ENCODE measurements around the gene PAPPA2. TPM values are rescaled to one million over a fixed set of nuclear protein-coding genes. Genes with fewer than 3 reads are reported as not detected.

The PAPPA2 gene
- total and polyA plus RNA-seq, 2 of the 8 experiments (the other 6 are each of a cell fraction or from before 2014, with no cell fraction given), result 0.08 to 0.88 TPM

DNA sequence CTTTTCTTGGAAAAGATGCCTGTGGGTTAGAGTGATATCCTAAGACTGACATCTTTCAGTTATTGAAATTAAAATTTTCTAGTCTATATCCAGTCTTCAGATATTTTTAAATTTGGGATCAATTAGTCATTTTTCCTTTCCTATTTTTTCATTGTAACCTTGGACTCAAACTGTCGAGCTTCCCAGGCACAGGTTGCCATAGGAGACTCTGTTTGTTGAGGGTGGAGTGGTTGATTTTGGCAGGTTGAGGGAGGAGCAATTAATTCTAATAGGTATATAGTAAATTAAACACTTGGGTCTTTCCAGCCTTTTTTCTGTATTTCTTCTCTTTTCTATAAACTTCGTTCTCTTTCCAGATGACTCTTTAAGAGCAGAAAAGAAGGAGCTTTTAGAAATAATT, 374.7 kb downstream of the PAPPA2 start:
- H4K5ac ChIP-seq (ENCODE audit: insufficient read length, low read depth, low read length), result no peak overlapping the region
- no peak overlapping the region for H4K8ac ChIP-seq (ENCODE audit: extremely low read depth, insufficient read depth, low read length)
- ChIA-PET POLR2A (ENCODE audit: partially characterized antibody) (no interaction called here), CTCF (ENCODE audit: partially characterized antibody) (interaction anchor here (1.0 to 1.7 kb wide), 4 partner anchors 39 to 278 kb away, joined by 3 to 5 read pairs (median 4); no protein-coding TSS in a partner anchor)
- H3K4me2 ChIP-seq (ENCODE audit: insufficient read depth in 1 of 2, low read depth in 2 of 2, low read length in 2 of 2), result no peak overlapping the region
- H3K4ac ChIP-seq (replicated peaks; ENCODE audit: insufficient read length, low read depth, low read length), result no peak overlapping the region
- H3K14ac ChIP-seq (ENCODE audit: insufficient read length), result no peak overlapping the region
- no peak for DNase-seq (ENCODE audit: low read depth in 1 of 2, low spot score in 2 of 2)
- H3K79me1 ChIP-seq (ENCODE audit: low read depth, low read length), result no peaks in the 10 kb centered on the region
- no peaks in the 10 kb centered on the region for H3K27me3 ChIP-seq (replicated peaks in 1 of 4; ENCODE audit: control insufficient read depth in 3 of 4, extremely low read depth in 1 of 4, insufficient read depth in 3 of 4, low read length in 3 of 4)
- no peak overlapping the region for H4K91ac ChIP-seq (replicated peaks; ENCODE audit: insufficient read length, low read length)
- no peaks in the 10 kb centered on the region for H3K23me2 ChIP-seq (ENCODE audit: low read depth, low read length)
- H3K79me2 ChIP-seq (ENCODE audit: control insufficient read depth in 1 of 2, insufficient read depth in 2 of 2, low read length in 2 of 2), result no peaks in the 10 kb centered on the region
- no peak overlapping the region for H3K4me3 ChIP-seq (ENCODE audit: extremely low read depth in 1 of 4, insufficient read depth in 2 of 4, low read depth in 3 of 4, low read length in 4 of 4)
- no peak overlapping the region for H3K56ac ChIP-seq (replicated peaks; ENCODE audit: insufficient read length, low read depth, low read length)
- H3K4me1 ChIP-seq (replicated peaks in 1 of 4; ENCODE audit: control insufficient read depth in 3 of 4, insufficient read depth in 4 of 4, low read length in 3 of 4), result no peaks in the 10 kb centered on the region
- TF ChIP-seq SRF (IDR thresholded peaks at IDR 0.05; ENCODE audit: low read depth, low read length) (no peak), FOSL1 (IDR thresholded peaks at IDR 0.05; ENCODE audit: insufficient read depth, low read depth, low read length) (no peak), ASH2L (IDR thresholded peaks at IDR 0.05; ENCODE audit: low read length) (no peak), TBP (IDR thresholded peaks at IDR 0.05; ENCODE audit: low read depth, low read length) (no peak), CBX5 (IDR thresholded peaks at IDR 0.05; ENCODE audit: low read depth, low read length) (no peak), HDAC6 (IDR thresholded peaks at IDR 0.05; ENCODE audit: low read depth, low read length) (no peak), KDM4A (IDR thresholded peaks at IDR 0.05; ENCODE audit: low read depth, low read length, severe bottlenecking) (no peak), CREB1 (IDR thresholded peaks at IDR 0.05) (no peak), POU5F1 (IDR thresholded peaks at IDR 0.05; ENCODE audit: low read depth, low read length) (no peak), CBX8 (IDR thresholded peaks at IDR 0.05; ENCODE audit: borderline replicate concordance, low read depth, low read length) (no peak)
- TF ChIP-seq, protein P1, sequence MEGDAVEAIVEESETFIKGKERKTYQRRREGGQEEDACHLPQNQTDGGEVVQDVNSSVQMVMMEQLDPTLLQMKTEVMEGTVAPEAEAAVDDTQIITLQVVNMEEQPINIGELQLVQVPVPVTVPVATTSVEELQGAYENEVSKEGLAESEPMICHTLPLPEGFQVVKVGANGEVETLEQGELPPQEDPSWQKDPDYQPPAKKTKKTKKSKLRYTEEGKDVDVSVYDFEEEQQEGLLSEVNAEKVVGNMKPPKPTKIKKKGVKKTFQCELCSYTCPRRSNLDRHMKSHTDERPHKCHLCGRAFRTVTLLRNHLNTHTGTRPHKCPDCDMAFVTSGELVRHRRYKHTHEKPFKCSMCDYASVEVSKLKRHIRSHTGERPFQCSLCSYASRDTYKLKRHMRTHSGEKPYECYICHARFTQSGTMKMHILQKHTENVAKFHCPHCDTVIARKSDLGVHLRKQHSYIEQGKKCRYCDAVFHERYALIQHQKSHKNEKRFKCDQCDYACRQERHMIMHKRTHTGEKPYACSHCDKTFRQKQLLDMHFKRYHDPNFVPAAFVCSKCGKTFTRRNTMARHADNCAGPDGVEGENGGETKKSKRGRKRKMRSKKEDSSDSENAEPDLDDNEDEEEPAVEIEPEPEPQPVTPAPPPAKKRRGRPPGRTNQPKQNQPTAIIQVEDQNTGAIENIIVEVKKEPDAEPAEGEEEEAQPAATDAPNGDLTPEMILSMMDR (IDR thresholded peaks at IDR 0.05; ENCODE audit: control extremely low read depth in 1 of 3, insufficient read depth in 1 of 3, low read depth in 1 of 3, low read length in 3 of 3), result no peak
- no peak overlapping the region for H2AFZ ChIP-seq (ENCODE audit: low read length)
- H3K9ac ChIP-seq (replicated peaks in 1 of 4; ENCODE audit: extremely low read depth in 1 of 4, low read depth in 3 of 4, low read length in 3 of 4), result no peak overlapping the region
- H3K27ac ChIP-seq (ENCODE audit: low read depth, low read length), result no peak overlapping the region
- no peaks in the 10 kb centered on the region for H3K9me3 ChIP-seq (ENCODE audit: insufficient read depth in 2 of 2, low read depth in 1 of 2, low read length in 1 of 2)
- no peak overlapping the region for H2BK120ac ChIP-seq (replicated peaks; ENCODE audit: low read depth, low read length)
- no peak overlapping the region for H2AK5ac ChIP-seq (ENCODE audit: low read depth, low read length)
- H2BK5ac ChIP-seq (ENCODE audit: low read depth, low read length), result no peak overlapping the region
- no peak overlapping the region for H2BK20ac ChIP-seq (ENCODE audit: low read length)
- no peak overlapping the region for H3K23ac ChIP-seq (ENCODE audit: insufficient read length)
- H2BK15ac ChIP-seq (ENCODE audit: low read length), result no peak overlapping the region
- H3K18ac ChIP-seq (ENCODE audit: extremely low read depth, low read length), result no peak overlapping the region
- no peak overlapping the region for H2BK12ac ChIP-seq (ENCODE audit: low read depth, low read length)
- no peaks in the 10 kb centered on the region for H4K20me1 ChIP-seq (replicated peaks in 1 of 2; ENCODE audit: control insufficient read depth in 1 of 2, insufficient read depth in 2 of 2, low read length in 2 of 2)
- no peaks in the 10 kb centered on the region for H3K36me3 ChIP-seq (ENCODE audit: control insufficient read depth in 2 of 4, insufficient read depth in 4 of 4, low read length in 3 of 4)
- no peak for FAIRE-seq
- 96% methylated on average over 2 of the region's 2 CpGs; no CpG with 5 or more reads in 1 of the 2 experiments for whole genome bisulfite sequencing, 2 experiments (ENCODE audit: extremely low coverage in 1 of 2, insufficient coverage in 1 of 2, insufficient read length in 1 of 2, insufficient replicate concordance in 2 of 2, low coverage in 1 of 2, low lambda C conversion rate in 2 of 2, missing lambda C conversion rate in 1 of 2)
